ENCODE data around the gene TPPP2. TPM values are rescaled to one million over a fixed set of nuclear protein-coding genes. Genes with fewer than 3 reads are reported as not detected.

Gene TPPP2
- total RNA-seq, 1 experiment from 2014 or later: not detected

DNA sequence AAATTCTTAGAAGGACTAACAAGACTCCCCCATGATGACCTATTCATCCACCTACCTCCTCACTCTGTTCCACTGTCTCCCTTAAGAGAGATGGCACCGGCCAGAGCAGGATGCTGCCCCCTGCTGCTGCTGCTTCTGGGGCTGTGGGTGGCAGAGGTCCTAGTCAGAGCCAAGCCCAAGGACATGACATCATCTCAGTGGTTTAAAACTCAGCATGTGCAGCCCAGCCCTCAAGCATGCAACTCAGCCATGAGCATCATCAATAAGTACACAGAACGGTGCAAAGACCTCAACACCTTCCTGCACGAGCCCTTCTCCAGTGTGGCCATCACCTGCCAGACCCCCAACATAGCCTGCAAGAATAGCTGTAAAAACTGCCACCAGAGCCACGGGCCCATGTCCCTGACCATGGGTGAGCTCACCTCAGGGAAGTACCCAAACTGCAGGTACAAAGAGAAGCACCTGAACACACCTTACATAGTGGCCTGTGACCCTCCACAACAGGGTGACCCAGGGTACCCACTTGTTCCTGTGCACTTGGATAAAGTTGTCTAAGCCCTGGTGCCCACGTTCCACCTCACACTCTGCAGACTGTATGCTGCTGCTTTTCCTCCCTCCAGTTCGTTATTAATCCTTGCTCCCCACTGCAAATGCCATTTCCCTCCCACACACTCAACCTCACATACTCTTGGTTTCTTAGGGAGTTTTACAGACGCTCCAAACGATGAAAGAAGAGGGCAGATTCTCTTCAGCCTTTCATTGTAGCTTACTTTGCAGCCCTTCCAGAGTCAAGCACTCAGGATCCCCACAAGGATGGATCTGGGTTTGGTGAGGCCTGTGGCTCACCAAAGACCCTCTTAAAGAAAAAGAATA, 28.0 kb downstream of the TPPP2 start, which contains the start of gene RNASE8:
TSS of gene RNASE8 (plus strand) at position 20 of the 873 bp plus-strand sequence. CDS start at position 91, 71 bp downstream.
- no peaks in the 10 kb centered on the region for H3K9me2 ChIP-seq (ENCODE audit: insufficient read depth)
- H4K20me1 ChIP-seq (ENCODE audit: insufficient read depth): no peaks in the 10 kb centered on the region
- no peaks in the 10 kb centered on the region for H3K4me1 ChIP-seq (replicated peaks; ENCODE audit: insufficient read depth)
- intact Hi-C loops (cut with micrococcal nuclease; ENCODE audit: unreplicated experiment): no loop called here
- no peak for TF ChIP-seq EZH2 (IDR thresholded peaks at IDR 0.05; ENCODE audit: low read depth)
- TF ChIP-seq, protein P1, sequence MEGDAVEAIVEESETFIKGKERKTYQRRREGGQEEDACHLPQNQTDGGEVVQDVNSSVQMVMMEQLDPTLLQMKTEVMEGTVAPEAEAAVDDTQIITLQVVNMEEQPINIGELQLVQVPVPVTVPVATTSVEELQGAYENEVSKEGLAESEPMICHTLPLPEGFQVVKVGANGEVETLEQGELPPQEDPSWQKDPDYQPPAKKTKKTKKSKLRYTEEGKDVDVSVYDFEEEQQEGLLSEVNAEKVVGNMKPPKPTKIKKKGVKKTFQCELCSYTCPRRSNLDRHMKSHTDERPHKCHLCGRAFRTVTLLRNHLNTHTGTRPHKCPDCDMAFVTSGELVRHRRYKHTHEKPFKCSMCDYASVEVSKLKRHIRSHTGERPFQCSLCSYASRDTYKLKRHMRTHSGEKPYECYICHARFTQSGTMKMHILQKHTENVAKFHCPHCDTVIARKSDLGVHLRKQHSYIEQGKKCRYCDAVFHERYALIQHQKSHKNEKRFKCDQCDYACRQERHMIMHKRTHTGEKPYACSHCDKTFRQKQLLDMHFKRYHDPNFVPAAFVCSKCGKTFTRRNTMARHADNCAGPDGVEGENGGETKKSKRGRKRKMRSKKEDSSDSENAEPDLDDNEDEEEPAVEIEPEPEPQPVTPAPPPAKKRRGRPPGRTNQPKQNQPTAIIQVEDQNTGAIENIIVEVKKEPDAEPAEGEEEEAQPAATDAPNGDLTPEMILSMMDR (conservative IDR thresholded peaks at IDR 0.05): no peak; the same call in 1 of the 2 replicates
- no peak within 1 kb of the TSS for H3K4me2 ChIP-seq
- H3K27ac ChIP-seq: no peak within 1 kb of the TSS
- H3K79me2 ChIP-seq (ENCODE audit: low read depth): no peaks in the 10 kb centered on the region
- H3K4me3 ChIP-seq: no peak within 1 kb of the TSS
- no peaks in the 10 kb centered on the region for H3K27me3 ChIP-seq (ENCODE audit: insufficient read depth, low read depth)
- CTCF ChIA-PET: no interaction called here
- no TSS peak for BruUV-seq (replicated peaks)
- H3F3A ChIP-seq (ENCODE audit: insufficient read depth, low read depth): no peaks in the 10 kb centered on the region
- peak in 1 of 2 experiments; percentile 36 for DNase-seq
- H2AFZ ChIP-seq: no peak within 1 kb of the TSS
- H3K9me3 ChIP-seq (ENCODE audit: insufficient read depth, low read depth): no peaks in the 10 kb centered on the region
- no peaks in the 10 kb centered on the region for H3K36me3 ChIP-seq (ENCODE audit: low read depth)
- POLR2A ChIA-PET (ENCODE audit: unreplicated experiment): no interaction called here

GRCh38 chr14:21058903-21059302, 28.9 kb downstream of the TPPP2 start:
- BruUV-seq (replicated peaks): no TSS peak
- H3K4me1 ChIP-seq (replicated peaks; ENCODE audit: insufficient read depth): no peaks in the 10 kb centered on the region
- TF ChIP-seq, protein P1 (conservative IDR thresholded peaks at IDR 0.05): no peak
- ChIA-PET CTCF (interaction anchor here (0.5 kb wide), 1 partner anchor 220 kb away, joined by 3 read pairs; no protein-coding TSS in a partner anchor), POLR2A (ENCODE audit: unreplicated experiment) (no interaction called here)
- H3K27me3 ChIP-seq (ENCODE audit: insufficient read depth, low read depth): no peaks in the 10 kb centered on the region
- no peaks in the 10 kb centered on the region for H3K79me2 ChIP-seq (ENCODE audit: low read depth)
- no peaks in the 10 kb centered on the region for H3K36me3 ChIP-seq (ENCODE audit: low read depth)
- H2AFZ ChIP-seq: no peak overlapping the region
- no peak overlapping the region for H3K4me2 ChIP-seq
- H3K4me3 ChIP-seq: no peak overlapping the region
- no peak overlapping the region for H3K27ac ChIP-seq
- DNase-seq: no peak
- intact Hi-C loops (cut with micrococcal nuclease; ENCODE audit: unreplicated experiment): no loop called here
- no peaks in the 10 kb centered on the region for H3K9me2 ChIP-seq (ENCODE audit: insufficient read depth)
- H3K9me3 ChIP-seq (ENCODE audit: insufficient read depth, low read depth): no peaks in the 10 kb centered on the region
- H4K20me1 ChIP-seq (ENCODE audit: insufficient read depth): no peaks in the 10 kb centered on the region
- H3F3A ChIP-seq (ENCODE audit: insufficient read depth, low read depth): no peaks in the 10 kb centered on the region

DNA sequence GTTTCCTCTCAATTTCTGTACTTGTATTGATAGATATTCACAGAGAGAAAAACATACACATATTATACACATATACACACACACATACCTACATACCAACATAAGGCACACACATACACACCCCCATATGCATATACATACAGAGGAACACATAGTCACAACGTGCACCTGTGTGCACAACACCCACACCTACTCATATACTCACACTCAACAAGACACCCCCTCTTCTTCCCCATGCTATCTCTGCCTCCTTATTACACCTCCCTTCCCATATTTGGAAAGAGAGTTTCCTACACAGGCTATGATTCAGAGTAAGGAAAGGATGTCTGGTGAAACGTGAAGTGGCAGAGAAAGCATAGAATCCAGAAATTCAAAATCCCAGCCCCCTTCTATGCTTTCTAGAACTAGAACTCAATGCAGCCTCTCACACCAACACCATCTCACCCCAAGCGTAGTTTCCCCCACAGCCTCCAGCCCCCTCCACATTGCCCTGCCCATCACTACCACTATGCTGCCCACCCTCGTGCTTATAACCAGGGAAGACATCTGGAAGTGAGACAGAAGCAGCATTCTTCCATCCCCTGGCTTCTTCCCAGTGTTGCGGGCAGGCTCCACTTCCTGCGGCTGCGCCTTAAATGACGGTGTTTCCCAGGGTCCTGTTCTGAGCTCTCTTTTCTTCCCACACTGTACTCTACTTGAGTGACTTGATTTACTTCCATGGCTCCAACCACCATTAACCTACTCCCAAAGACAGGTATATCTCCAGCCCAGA, 30.0 kb downstream of the TPPP2 start:
- Histone ChIP-seq H3K36me3 (ENCODE audit: low read depth) (no peaks in the 10 kb centered on the region), H3K79me2 (ENCODE audit: low read depth) (no peaks in the 10 kb centered on the region), H3K4me1 (replicated peaks; ENCODE audit: insufficient read depth) (no peaks in the 10 kb centered on the region), H3K9me3 (ENCODE audit: insufficient read depth, low read depth) (no peaks in the 10 kb centered on the region), H3K4me3 (no peak overlapping the region), H4K20me1 (ENCODE audit: insufficient read depth) (no peaks in the 10 kb centered on the region), H3K4me2 (no peak overlapping the region), H3K27ac (no peak overlapping the region), H3F3A (ENCODE audit: insufficient read depth, low read depth) (no peaks in the 10 kb centered on the region), H3K27me3 (ENCODE audit: insufficient read depth, low read depth) (no peaks in the 10 kb centered on the region), H3K9me2 (ENCODE audit: insufficient read depth) (no peaks in the 10 kb centered on the region), H2AFZ (no peak overlapping the region)
- DNase-seq: no peak
- ChIA-PET CTCF (no interaction called here), POLR2A (ENCODE audit: unreplicated experiment) (no interaction called here)
- intact Hi-C loops (cut with micrococcal nuclease; ENCODE audit: unreplicated experiment): loop anchor here (10.0 kb wide), 1 partner anchor 45 kb away; no protein-coding TSS in a partner anchor
- no peak for TF ChIP-seq EZH2 (IDR thresholded peaks at IDR 0.05; ENCODE audit: low read depth)
- TF ChIP-seq, protein P1 (conservative IDR thresholded peaks at IDR 0.05): no peak
- BruUV-seq (replicated peaks): no TSS peak
